Fibroblast of the conjunctiva (primary cell): ENCODE data around the gene ARHGAP45.

Experiments
- DNase-seq: peaks from one replicate; pipeline ENCODE4 v3.0.0-alpha.2; 2010; ENCODE audit warnings: low read depth

The ARHGAP45 gene

DNA sequence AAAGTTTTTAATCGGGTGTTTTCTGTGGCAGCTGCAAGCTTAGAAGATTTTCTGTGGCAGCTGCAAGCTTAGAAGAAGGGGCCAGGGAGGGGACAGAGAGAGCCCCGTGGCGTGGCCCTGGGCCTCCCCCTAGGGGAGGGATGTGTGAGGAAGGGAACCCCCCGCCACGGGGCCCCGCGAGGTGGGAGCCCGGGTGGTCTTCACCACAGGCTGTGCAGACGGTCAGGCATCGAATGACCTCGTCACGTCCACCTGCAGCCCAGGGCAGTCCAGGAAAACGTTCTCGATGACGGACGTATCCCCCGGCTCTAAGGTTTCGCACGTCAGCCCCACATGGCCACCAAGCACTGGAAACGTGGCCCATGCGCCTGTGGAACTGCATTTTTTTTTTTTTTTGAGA is 19.6 kb downstream of the ARHGAP45 start:
- no peak for DNase-seq

DNA sequence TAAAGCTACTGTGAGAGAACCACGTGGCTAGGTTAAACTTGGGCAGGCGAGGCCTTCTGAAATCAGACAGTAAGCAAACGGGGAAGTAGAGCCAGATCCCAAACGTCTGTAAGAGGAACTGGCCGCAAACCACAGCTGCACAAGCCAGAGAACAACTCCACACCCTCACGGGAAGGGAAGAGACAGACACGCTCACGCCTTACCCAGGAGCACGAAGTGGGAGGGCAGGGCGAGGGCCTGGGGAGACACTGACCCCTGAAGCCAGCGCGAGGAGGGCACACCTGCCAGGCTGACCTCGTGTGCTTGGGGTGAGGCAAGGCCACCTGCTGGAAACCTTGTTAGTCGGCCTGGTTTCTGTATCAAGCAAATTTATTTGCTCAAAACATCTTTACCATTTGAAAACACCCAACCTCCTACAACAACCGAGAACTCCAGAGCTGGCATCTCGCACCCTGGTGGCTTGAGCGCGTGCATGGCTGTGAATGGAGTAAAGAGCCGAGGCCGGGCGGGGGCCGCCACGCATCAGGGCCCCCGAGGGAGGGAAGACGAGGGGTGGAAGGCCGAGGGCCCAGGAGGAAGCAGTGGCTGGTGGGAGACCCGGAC is 20.9 kb downstream of the ARHGAP45 start:
- no peak for DNase-seq

DNA sequence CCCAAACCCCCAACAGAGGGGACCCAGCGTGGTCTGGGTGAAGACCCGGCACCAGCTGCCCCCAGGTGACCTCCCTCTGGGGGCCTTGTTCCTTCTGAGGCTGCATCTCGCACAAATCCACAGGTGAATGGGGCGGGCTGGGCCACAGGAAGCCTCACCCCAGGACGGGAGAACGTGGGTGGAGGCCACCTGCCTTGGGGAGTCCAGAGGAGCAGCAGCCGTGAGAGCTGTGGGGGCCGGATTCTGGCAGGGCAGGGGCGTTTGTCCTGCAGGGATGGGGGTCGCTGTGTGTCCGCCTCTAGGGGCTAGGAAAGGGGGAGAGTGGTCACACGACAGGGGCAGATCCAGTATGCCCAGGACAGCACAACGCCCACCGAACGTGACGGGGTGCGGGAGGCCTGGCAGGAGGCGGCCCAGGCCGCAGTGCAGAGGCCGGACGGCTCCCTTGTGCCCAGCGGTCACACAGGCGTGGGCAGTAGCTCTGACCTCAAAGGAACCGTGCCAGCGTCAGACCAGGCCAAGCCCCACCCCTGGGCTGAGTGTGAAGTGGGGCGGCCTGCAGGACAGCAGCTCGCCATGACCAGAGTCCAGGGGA is 21.5 kb downstream of the ARHGAP45 start:
- no peak for DNase-seq

DNA sequence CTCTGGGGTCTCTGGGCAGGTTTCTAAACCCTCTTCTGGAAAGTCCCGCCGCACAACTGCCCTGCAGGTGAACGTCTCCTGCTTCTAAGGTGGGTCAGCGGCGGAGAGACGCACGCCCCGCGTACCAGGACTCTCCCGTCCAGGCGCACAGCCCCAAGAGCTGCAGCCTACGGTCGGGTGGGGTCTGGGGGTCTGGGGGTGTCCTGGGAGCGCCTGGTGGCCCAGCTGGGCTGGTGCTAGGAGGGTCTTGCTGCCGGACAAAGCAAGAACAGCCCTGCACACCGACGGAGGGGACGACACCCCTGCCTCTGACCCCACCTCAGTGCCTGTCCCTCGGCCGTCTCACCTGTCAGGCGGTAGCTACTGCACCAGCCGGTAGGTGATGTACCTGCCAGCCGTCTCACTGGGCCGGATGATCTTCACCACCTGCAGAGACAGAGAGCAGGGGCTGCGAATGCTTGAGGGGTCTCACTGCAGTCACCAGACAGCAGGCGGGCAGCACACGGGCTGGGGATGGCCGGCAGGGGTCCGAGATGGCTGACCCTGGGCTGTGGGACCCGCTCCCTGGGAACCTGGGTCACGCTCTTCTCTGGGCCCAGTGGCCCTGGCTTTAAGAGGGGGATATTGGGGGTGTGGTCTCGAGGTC is 22.3 kb downstream of the ARHGAP45 start:
- DNase-seq, result no peak

DNA sequence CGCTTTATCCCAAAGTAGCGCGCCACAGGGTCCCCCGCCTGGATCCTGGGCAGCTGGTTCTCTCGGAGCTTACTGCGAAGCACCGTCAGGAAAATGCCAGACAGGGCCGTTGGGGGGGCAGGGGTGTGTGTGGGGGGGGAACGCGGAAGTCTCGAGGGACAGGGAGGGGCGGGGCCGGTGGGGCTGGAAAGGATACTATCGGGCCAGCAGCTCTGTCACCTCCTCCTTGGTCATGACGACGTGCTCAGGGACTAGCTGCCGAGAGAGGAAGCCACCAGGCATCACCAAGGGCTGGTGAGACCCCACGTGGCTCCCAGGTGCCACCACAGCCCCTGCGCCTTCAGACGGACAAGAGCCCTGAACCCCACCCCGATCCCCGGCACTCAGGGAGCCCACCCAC is 22.9 kb downstream of the ARHGAP45 start:
- no peak for DNase-seq

DNA sequence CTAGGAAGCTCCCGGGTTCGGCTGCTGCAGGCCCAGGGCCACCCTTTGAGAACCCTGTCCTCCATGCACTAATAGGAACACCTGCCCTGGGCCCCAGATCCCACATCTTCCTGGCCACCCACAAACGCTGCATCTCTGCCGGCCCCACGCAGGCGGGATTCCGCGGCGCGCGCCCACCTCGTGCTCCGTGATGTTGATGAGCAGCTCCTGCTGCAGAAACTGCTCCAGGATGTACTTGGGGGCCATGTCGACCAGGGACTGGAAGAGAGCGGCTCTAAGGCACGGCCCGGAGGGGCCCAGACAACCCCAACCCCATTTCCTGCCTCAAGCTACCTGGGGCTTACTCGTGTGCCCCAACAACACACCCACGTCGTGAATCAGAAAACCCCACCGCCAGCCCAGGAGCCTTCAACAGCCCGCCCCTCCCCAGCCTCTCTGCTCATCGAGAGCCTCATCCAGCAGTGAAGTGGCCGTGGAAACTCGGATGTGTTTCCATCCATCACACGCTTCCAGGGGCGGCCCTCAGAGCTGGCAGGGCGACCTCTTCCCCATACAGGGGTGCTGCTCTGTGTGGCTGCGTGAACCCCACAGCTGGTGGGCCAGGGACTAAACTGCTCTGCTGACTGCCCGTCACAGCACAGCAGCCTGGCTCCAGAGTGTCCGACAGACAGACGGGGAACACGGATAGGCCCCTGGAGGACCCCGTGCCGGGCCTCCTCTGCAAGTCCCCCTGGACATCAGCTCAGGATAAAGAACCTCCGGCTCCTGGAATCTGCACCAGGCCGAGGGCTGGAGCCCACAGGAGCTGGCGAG is 24.0 kb downstream of the ARHGAP45 start:
- no peak for DNase-seq

DNA sequence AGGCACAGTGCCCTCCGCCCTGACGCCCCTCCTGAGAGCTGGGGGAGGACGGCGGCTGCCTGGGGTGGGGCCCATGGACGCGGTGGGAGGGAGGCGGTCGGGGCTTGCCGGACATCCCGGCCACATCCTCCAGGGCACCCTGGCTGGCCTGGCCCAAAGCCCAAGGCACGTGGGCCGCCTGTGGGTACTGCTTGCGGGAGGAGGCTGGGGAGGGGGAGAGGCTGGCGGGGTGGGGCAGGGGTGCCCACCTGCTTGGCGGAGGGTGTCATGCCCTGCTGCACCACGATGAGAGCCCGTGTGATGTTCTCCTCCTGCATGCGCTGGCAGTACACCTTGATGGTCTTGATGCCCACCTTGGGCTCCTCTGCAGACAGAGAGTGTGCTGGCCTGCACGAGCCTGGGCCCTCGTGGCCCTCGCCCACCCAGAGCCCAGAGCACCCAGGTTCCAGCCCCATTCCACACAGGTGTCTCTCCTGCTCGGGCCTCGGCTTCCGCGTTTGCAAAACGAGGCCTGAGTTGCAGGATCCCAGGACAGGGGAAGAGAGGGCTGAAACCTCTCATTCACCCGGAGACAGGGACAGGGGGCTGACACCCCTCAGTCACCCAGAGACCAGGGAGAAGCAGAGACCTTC is 24.7 kb downstream of the ARHGAP45 start:
- no peak for DNase-seq

DNA sequence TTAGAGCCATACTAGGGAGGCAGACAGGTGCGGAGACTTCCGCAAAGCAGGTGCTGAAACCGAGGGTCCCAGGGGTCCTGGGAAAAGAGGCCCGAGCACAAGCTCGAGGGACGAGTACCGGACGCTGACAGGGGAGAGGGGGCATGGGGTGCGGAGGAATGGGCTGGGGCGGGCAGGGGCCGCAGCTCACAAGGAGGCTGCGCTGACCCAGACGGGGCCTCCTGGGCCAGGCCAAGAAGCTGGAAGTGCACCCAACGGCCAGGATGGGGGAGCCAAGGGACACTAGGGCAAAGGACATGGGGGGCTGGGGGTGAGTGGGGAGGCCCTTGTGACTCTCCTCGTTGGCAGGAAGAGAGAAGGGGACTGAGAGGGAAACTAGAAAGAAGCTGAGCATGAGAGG is 26.4 kb downstream of the ARHGAP45 start:
- no peak for DNase-seq

DNA sequence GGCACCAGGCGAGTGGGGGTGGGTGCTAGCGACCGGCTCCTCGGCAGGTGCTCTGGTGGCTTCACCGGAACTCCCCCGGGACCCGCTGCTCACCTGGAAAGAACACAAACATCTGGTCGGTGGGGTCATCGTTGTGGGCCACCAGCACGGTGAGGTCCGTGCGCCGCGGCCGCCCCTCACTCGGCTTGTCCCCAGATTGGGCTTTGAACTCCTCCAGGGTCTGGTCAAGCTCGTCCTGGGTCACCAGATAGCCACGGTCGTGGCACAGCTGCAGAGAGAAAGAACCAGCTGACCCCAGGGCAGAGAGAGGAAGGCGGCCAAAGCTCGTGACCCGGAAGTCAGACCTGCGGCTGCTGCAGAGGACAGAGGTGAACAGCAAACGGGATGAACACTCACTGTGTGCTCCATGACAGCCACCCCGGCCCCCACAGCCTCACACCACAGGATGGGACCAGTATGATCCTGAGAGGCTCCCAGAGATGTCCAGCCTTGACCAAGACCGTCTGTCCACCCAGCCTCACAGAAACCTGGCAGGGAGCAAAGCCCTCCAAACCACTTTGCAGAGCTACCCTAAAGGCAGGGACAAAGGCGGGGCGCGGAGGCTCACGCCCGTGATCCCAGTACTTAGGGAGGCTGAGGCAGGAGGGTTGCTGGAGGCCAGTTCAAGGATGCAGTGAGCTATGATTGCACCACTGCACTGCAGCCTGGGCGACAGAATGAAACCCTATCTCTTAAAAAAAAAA is 27.0 kb downstream of the ARHGAP45 start:
- no peak for DNase-seq

DNA sequence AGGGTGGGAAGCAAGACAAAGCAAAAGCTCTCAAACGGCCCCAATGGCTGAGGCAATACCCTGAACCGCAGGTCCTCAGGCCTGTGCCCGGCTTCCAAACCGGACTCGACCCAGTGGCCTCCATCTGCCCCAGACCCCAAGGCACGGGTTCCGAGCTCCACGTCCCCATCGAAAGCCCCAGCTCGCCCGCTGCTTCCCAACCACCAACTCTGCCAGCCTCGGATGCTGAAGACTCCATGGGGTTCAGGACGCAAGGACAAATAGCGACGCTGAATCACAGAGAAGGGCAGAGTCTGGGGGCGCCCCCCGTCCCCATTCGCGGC is 27.6 kb downstream of the ARHGAP45 start:
- no peak for DNase-seq

DNA sequence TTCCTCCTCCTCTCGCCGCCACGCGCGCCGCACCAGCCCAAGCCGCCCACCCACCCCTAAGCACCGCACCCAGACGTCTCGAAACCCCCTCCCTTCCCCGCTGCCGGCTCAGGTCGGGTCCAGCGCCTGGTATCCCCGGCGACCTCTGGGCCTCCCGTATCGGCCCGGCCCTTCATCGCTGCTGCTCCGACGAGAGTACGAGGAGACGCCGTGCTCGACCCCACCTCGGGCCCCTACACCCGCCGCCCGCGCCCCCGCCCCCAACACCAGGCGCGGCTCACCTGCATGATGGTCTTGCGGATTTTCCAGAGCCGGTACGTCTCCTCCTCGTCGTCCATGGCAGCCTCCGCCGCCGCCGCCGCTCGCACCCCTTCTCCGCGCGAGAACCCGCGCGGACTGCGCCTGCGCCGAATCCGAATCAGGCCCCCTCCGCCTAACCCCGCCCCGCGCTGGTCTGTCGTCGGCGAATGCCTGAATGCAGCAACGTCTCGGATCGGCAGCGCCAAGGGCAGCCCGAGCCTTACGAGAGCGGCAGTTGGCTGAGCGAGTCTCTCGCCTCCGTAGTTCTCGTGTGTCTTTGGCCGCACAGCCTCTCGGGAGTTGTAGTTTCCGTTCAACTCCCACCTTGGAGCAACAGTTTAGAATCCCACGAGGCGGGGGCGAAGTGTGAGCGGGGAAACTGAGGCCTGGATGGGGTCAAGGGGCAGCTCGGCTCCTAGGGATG is 28.2 kb downstream of the ARHGAP45 start, which contains the start of gene POLR2E:
TSS of gene POLR2E (minus strand) at position 398 of the 724 bp plus-strand sequence. CDS start at position 338, 60 bp downstream.
- DNase-seq, result peak; percentile 98

DNA sequence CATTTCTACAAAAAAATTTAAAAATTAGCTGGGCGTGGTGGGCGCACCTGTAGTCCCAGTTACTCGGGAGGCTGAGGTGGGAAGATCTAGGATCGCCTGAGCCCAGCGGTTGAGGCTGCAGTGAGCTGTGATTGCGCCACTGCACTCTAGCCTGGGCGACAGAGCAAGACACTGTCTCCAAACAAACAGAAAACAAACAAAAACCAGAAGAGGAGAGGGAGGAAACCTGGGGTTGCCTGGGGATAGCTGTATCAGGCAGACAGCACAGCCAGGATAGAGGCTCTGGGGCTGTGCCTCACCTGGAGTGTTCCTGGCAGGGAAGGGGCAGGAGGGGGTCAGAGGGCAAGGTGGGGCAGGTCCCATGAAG is 30.8 kb downstream of the ARHGAP45 start:
- no peak for DNase-seq

DNA sequence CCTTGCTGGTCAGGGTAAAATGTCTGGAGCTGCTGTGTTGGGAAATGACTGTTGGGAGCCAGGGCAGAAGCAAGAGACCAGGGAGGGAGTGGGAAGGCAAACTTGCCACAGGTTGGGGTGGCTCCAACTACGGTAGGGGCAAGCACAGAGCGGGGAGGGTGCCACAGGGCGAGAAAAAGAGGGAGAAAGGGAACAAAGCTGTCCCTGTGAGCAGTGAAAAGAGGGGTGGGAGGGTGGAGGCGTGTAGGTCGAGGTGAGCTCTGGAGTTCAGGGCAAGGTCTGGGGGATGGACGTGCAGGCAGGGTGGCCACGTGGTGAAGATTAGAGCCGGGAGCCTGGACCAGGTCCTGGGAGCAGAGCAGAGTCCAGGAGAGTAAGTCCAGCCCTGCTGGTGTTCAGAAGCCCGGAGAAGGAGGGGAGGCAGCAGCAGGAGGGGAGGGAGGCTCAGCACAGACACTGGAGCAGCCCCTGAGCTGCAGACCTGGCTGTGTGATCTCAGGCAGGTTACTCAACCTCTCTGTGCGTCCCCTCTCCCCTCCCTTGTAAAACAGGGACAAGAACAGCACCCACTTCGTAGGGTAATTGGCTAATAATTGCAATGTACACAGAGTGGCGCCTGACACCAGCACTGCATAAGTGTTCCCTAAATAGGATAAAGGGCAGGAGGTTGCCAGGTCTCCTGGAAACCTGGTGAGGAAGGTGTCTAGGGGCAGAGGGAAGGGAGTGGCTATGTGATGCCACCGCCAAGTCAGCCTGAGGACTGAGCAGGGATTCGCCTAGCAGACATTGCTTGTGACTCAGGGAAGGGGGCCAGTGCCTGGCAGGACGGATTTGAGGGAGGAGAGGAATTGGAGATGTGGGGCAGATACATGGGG is 31.4 kb downstream of the ARHGAP45 start:
- no peak for DNase-seq

DNA sequence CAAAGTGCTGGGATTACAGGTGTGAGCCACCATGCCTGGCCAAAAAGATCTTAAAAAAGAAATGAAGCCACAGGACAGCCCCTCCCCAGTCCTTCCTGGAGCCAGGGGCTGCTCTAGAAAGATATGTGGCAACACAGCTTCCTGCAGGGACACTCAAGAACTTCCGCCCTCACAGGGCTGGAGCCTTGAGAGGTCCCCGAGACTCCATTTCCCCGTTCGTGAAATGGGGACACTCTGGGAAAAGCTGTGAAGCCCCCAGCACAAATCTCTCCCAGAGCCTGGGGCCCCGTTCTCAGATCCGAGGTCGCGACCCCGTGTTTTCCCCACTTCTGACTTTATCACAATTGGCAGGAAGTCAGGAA is 34.4 kb downstream of the ARHGAP45 start:
- no peak for DNase-seq

DNA sequence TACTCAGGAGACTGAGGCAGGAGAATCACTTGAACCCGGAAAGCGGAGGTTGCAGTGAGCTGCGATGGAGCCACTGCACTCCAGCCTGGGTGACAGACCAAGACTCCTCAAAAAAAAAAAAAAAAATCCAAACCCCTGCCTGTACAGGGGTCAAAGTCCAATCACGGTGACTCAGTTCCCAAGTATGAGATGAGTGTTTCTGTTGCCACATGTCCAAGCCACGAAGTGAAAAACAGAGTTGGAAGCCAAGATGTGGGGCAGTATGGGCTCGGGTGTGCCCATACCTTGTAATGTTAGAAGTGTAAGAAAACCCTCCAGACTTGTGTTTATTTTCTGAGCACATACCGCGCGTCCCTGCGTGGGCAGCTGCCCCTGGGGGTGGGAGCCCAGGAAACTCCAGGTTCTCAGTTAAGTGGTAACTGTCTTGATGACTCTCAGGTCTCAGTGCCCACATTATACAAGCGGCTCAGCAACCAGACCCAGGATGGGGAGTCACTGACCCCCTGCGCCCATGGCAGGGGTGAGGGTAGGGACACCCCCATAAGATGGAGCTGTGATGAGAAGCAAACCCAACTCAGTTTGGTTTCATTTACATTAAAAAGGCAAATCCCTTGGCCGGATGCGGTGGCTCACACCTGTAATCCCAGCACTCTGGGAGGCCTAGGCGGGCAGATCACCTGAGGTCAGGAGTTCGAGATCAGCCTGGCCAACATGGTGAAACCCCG is 35.6 kb downstream of the ARHGAP45 start:
- peak; percentile 99 for DNase-seq

DNA sequence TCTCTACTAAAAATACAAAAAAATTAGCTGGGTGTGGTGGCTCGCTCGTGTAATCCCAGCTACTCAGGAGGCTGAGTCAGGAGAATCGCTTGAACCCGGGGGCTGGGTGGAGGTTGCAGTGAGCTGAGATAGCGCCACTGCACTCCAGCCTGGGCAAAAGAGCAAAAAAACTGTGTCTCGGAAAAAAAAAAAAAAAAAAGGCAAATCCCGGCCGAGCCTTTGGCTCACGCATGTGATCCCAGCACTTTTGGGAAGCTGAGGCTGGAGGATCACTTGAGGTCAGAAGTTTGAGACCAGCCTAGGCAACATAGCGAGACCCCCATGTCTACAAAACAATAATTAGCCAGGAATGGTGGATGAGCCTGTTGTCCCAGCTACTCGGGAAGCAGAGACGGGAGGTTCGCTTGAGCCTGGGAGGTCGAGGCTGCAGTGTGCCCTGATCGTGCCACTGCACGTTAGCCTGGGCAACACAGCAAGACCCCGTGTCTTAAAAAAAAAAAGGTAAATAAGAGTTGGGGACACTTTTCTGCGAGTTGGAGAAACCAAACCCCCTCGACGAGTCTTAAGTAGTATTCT is 36.3 kb downstream of the ARHGAP45 start:
- no peak for DNase-seq

DNA sequence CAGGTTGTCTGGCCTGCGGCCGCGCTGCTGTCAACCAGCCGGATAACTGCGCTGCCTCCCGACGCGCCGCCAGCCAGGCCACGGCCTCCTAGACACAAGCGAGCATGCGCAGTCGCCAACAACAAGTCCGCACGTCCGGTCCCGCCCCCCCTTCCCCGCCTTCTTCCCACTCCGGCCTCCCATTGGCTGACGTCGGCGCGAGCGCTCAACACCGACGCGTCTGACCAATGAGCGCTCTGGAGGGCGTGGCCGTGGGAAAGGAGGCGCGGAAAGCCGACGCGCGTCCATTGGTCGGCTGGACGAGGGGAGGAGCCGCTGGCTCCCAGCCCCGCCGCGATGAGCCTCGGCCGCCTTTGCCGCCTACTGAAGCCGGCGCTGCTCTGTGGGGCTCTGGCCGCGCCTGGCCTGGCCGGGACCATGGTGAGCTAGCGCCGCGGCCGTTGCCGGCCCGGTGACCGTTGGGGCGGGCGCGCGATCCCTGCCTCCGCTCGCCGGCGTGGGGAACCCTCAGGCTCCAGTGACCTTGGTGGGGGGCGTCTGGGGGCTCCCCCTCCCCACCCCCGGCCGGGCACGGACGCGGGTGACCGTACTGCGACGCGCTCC is 36.8 kb downstream of the ARHGAP45 start, which contains the start of gene GPX4:
TSS of gene GPX4 (plus strand) at position 287 of the 603 bp plus-strand sequence. CDS start at position 337, 50 bp downstream.
- DNase-seq, result peak; percentile 99

DNA sequence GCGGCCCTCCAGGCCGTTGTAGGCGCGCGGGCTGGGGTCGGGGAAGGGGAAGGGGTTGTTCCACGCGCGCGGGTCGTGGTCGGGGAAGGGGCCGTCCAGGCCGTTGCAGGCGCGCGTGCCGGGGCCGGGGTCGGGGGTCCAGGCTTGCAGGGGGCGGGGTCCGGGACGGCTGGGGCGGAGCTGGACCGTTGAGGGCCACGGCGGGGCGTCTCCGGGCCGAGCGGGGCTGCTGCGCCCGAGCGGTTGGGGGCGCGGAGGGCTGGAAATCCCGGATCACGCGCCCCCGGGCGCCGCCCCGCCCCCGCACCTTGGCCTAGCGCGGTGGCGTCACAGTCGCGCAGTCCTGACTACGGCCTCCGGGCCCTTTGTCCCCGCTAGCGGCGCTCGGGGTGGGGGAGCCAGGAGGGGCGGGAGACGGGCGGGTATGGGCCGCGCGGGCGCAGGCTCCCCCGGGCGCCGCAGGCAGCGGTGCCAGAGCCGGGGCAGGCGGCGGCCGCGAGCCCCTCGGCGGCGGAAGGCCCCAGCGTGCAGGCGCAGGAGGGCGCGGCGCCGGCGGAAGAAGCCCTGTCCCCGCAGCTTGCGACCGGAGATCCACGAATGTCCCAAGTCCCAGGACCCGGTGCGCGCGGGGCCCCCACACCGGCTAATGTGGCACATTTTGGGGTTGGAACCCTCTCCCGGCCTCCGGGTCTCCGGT is 37.5 kb downstream of the ARHGAP45 start:
- peak; percentile 69 for DNase-seq
